Lower leg skin (tissue), 4 donors: ENCODE measurements around the gene ZDHHC14. TPM values are rescaled to one million over a fixed set of nuclear protein-coding genes. Genes with fewer than 3 reads are reported as not detected.
"Not testable (repeated sequence)": the region's sequence is repeated elsewhere in the genome, so short reads cannot be mapped to it uniquely, and the experiment has no call there.

Experiments
- DNase-seq, 2 donors: peaks; one replicate each; pipeline ENCODE4 v3.0.0-alpha.2; 2019; ENCODE audit warnings: low spot score in 2 of 2
- H3K4me3 ChIP-seq: fragments of 200-600 bp; sonication (generic); 2 replicates; pipeline ENCODE4 v1.5.1; 2017; ENCODE audit warnings: mild to moderate bottlenecking, low read depth; ENCODE audit not compliant: poor library complexity, severe bottlenecking
- CTCF ChIP-seq, 3 donors: fragments of 450-650 bp; IDR thresholded peaks; one replicate each; pipeline ENCODE4 v1.5.1; 2016; ENCODE audit warnings: antibody characterized with exemption in 3 of 3, mild to moderate bottlenecking in 3 of 3, moderate library complexity in 2 of 3
- POLR2A ChIP-seq, 2 donors: fragments of 450-650 bp; IDR thresholded peaks; one replicate each; pipeline ENCODE4 v1.6.1; 2016 to 2017; ENCODE audit warnings: antibody characterized with exemption in 2 of 2, mild to moderate bottlenecking in 1 of 2, moderate library complexity in 1 of 2
- WGBS, 2 donors: methylation state at CpG; one replicate each; pipeline ENCODE4 v1.1.5; 2018; 5-methylcytosine and 5-hydroxymethylcytosine counted together
- intact Hi-C: fragments of 100-400 bp; cut with DNase I; formaldehyde crosslinking; loops from one replicate; pipeline ENCODE4 v1.15.0; 2023; ENCODE audit warnings: low total_unique reads
- total RNA-seq, 4 donors: library from RNA; depleted of rRNA; stranded (reverse); fragments of >200 nt; gene quantifications; one replicate each; pipeline ENCODE4 v1.1.0, GENCODE V29; 2016

The ZDHHC14 gene
- total RNA-seq, 4 donors from 2014 or later, result 4.5 to 8.3 (median 6.1) TPM

GRCh38 chr6:157688960-157689599 lies 308.1 kb downstream of the ZDHHC14 start:
- TF ChIP-seq CTCF (IDR thresholded peaks at IDR 0.05) (no peak), POLR2A (IDR thresholded peaks at IDR 0.05) (no peak)
- WGBS, 2 donors, result 60 to 69% methylated on average over 17 of the region's 17 CpGs
- DNase-seq, result peak in 1 of 2 donors; percentile 67
- intact Hi-C loops, result no loop called here
- no peak overlapping the region for H3K4me3 ChIP-seq

- TF ChIP-seq POLR2A (IDR thresholded peaks at IDR 0.05) (no peak), CTCF (IDR thresholded peaks at IDR 0.05) (no peak)
- WGBS, 2 donors, result 82 to 89% methylated on average over 6 to 7 of the region's 7 CpGs
- H3K4me3 ChIP-seq, result no peak overlapping the region
- intact Hi-C loops, result no loop called here
- DNase-seq, result peak in 1 of 2 donors; percentile 81
Measured at GRCh38 chr6:157689875-157690274, 308.9 kb downstream of the ZDHHC14 start.

GRCh38 chr6:157690441-157691210 lies 309.6 kb downstream of the ZDHHC14 start:
- no peak overlapping the region for H3K4me3 ChIP-seq
- 69 to 73% methylated on average over 16 of the region's 16 CpGs for WGBS, 2 donors
- TF ChIP-seq CTCF (IDR thresholded peaks at IDR 0.05), result no peak
- TF ChIP-seq POLR2A (IDR thresholded peaks at IDR 0.05), result no peak
- intact Hi-C loops, result no loop called here
- DNase-seq, result peak in 1 of 2 donors; percentile 70

- DNase-seq, H3K4me3 ChIP-seq, intact Hi-C loops: not testable (repeated sequence)
- 88% methylated on average over 10 of the region's 10 CpGs for WGBS, 2 donors
Measured at GRCh38 chr6:157691621-157692020, 310.6 kb downstream of the ZDHHC14 start.

- DNase-seq, result no peak
- 30 to 37% methylated on average over 7 of the region's 7 CpGs for WGBS, 2 donors
- TF ChIP-seq POLR2A (IDR thresholded peaks at IDR 0.05) (no peak), CTCF (IDR thresholded peaks at IDR 0.05) (no peak)
- intact Hi-C loops, result no loop called here
- H3K4me3 ChIP-seq, result no peak overlapping the region
Measured at GRCh38 chr6:157693867-157694266, 312.9 kb downstream of the ZDHHC14 start.

- DNase-seq, result no peak
- 91 to 92% methylated on average over 17 of the region's 17 CpGs for WGBS, 2 donors
- TF ChIP-seq POLR2A (IDR thresholded peaks at IDR 0.05), result no peak
- TF ChIP-seq CTCF (IDR thresholded peaks at IDR 0.05), result no peak
- intact Hi-C loops, result no loop called here
- H3K4me3 ChIP-seq, result no peak overlapping the region
Measured at GRCh38 chr6:157695301-157696040, 314.5 kb downstream of the ZDHHC14 start.
